ENCODE measurements around the gene MSH4. TPM values are rescaled to one million over a fixed set of nuclear protein-coding genes. Genes with fewer than 3 reads are reported as not detected.
"Not testable (repeated sequence)": the region's sequence is repeated elsewhere in the genome, so short reads cannot be mapped to it uniquely, and the experiment has no call there.

Gene MSH4
- total RNA-seq, 4 donors from 2014 or later, result 0.44 to 2.7 (median 0.79) TPM

- 85 to 88% methylated on average over 2 of the region's 2 CpGs for WGBS, 2 donors
- TF ChIP-seq, protein P1, sequence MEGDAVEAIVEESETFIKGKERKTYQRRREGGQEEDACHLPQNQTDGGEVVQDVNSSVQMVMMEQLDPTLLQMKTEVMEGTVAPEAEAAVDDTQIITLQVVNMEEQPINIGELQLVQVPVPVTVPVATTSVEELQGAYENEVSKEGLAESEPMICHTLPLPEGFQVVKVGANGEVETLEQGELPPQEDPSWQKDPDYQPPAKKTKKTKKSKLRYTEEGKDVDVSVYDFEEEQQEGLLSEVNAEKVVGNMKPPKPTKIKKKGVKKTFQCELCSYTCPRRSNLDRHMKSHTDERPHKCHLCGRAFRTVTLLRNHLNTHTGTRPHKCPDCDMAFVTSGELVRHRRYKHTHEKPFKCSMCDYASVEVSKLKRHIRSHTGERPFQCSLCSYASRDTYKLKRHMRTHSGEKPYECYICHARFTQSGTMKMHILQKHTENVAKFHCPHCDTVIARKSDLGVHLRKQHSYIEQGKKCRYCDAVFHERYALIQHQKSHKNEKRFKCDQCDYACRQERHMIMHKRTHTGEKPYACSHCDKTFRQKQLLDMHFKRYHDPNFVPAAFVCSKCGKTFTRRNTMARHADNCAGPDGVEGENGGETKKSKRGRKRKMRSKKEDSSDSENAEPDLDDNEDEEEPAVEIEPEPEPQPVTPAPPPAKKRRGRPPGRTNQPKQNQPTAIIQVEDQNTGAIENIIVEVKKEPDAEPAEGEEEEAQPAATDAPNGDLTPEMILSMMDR (IDR thresholded peaks at IDR 0.05), result no peak
- TF ChIP-seq POLR2A (IDR thresholded peaks at IDR 0.05), result no peak
- no peak for DNase-seq (ENCODE audit: low spot score in 2 of 2)
- Histone ChIP-seq H3K36me3 (no peaks in the 10 kb centered on the region), H3K27ac (no peak overlapping the region), H3K27me3 (no peaks in the 10 kb centered on the region), H3K4me1 (no peaks in the 10 kb centered on the region), H3K4me3 (no peak overlapping the region), H3K9me3 (no peaks in the 10 kb centered on the region)
These were observed 120.2 kb downstream of the MSH4 start for GRCh38 chr1:75916834-75917233.

GRCh38 chr1:75922698-75923097, 126.0 kb downstream of the MSH4 start:
- Histone ChIP-seq H3K27me3 (no peaks in the 10 kb centered on the region), H3K4me3 (no peak overlapping the region), H3K27ac (no peak overlapping the region), H3K9me3 (no peaks in the 10 kb centered on the region), H3K4me1 (no peaks in the 10 kb centered on the region), H3K36me3 (no peaks in the 10 kb centered on the region)
- no peak for DNase-seq (ENCODE audit: low spot score in 2 of 2)
- TF ChIP-seq, protein P1 (IDR thresholded peaks at IDR 0.05), result no peak
- TF ChIP-seq POLR2A (IDR thresholded peaks at IDR 0.05), result no peak
- no peak for TF ChIP-seq EP300 (IDR thresholded peaks at IDR 0.05)
- 91 to 97% methylated on average over 1 of the region's 1 CpG for WGBS, 2 donors

DNA sequence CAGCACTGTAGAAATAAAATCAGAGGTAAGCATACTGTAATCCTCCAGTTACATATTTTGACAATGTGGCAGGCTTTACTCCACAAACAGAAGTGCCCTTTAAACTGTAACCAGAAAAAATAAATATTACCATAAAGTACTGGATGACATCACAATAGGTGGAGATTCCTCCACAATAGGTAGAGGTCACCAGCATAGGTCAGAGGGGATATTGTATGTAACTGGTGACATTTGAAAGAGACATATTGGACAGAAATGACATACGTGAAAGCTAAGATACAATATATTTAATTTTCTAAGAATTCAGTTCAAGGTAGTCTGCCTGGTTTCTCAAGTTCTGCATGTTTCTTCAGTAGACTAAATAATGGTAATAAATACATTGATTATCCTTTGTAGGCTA, 135.6 kb downstream of the MSH4 start, which contains the start of gene ASB17:
Gene ASB17, minus strand, starts transcription at position 101 of the 400 bp plus-strand sequence. CDS start 113 bp downstream, outside the sequence.
- 89 to 95% methylated on average over 1 of the region's 1 CpG for WGBS, 2 donors
- Histone ChIP-seq H3K4me1 (no peaks in the 10 kb centered on the region), H3K9me3 (no peaks in the 10 kb centered on the region), H3K4me3 (no peak within 1 kb of the TSS), H3K36me3 (no peaks in the 10 kb centered on the region), H3K27me3 (no peaks in the 10 kb centered on the region), H3K27ac (no peak within 1 kb of the TSS)
- DNase-seq (ENCODE audit: low spot score in 2 of 2), result no peak
- TF ChIP-seq, protein P1 (IDR thresholded peaks at IDR 0.05), result no peak
- TF ChIP-seq POLR2A (IDR thresholded peaks at IDR 0.05) (no peak), EP300 (IDR thresholded peaks at IDR 0.05) (no peak)

DNA sequence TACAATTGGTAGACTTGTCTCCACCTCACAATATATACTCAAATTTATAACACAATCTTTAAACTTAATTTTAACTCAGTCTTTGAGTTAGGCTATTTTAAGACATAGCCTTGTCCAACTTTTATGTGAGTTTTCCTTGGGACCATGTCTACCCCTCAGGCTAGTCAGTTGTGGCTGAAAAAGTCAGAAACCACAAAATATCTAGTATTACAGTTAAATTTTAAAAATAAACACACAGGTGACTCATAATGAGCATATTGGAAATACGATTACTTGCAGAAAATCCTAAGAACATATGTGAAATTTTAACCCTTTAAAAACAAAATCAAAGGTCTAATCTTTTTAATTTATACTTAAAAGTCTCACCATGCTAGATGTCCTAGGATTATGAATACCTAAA, 140.4 kb downstream of the MSH4 start:
- Histone ChIP-seq H3K36me3 (no peaks in the 10 kb centered on the region), H3K27me3 (no peaks in the 10 kb centered on the region), H3K4me1 (no peaks in the 10 kb centered on the region), H3K9me3 (no peaks in the 10 kb centered on the region), H3K27ac (no peak overlapping the region), H3K4me3 (no peak overlapping the region)
- 24 to 32% methylated on average over 1 of the region's 1 CpG for WGBS, 2 donors
- DNase-seq (ENCODE audit: low spot score in 2 of 2), result no peak
- TF ChIP-seq POLR2A (IDR thresholded peaks at IDR 0.05) (no peak), EP300 (IDR thresholded peaks at IDR 0.05) (no peak)
- TF ChIP-seq, protein P1 (IDR thresholded peaks at IDR 0.05), result no peak

- H3K27ac ChIP-seq; DNase-seq (ENCODE audit: low spot score in 2 of 2); H3K4me3 ChIP-seq; H3K27me3 ChIP-seq; H3K4me1 ChIP-seq; H3K36me3 ChIP-seq: not testable (repeated sequence)
- 64% methylated on average over 4 of the region's 4 CpGs for WGBS, 2 donors
- H3K9me3 ChIP-seq, result peaks cover 0 to 15% (median 3%) of the 10 kb centered on the region in 4 donors
These were observed 146.4 kb downstream of the MSH4 start for GRCh38 chr1:75943037-75943436.

DNA sequence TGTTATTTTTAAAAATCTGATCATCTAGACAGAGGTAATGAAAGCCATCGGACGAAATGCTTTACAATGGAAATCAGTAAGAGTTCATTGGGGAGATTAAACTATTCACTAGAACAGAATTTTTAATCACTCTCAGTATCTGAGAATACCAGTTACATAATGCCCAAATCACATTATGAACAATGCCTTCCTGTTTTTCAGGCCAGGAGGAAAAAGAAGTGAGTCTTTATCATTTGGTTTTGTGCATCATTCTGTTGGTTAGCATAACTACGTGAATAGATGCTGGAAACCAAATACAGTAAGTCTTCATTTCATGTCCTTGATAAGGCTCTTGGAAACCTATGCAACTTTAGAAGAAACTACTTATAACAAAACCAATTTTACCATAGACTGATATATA, 153.5 kb downstream of the MSH4 start:
- 46 to 50% methylated on average over 3 of the region's 3 CpGs for WGBS, 2 donors
- no peak for TF ChIP-seq EP300 (IDR thresholded peaks at IDR 0.05)
- TF ChIP-seq, protein P1 (IDR thresholded peaks at IDR 0.05), result no peak
- H3K36me3 ChIP-seq, result no peaks in the 10 kb centered on the region
- DNase-seq (ENCODE audit: low spot score in 2 of 2), result no peak
- H3K27me3 ChIP-seq, result no peaks in the 10 kb centered on the region
- H3K4me1 ChIP-seq, result peaks cover 0 to 2% (median 0%) of the 10 kb centered on the region in 4 donors
- peaks cover 0 to 2% (median under 1%) of the 10 kb centered on the region in 4 donors for H3K9me3 ChIP-seq
- H3K27ac ChIP-seq, result no peak overlapping the region
- no peak overlapping the region for H3K4me3 ChIP-seq
